Sciatic nerve (tissue), 2 donors: Measurements from ENCODE around the gene KLHDC9. TPM values are rescaled to one million over a fixed set of nuclear protein-coding genes. Genes with fewer than 3 reads are reported as not detected.
A peak's percentile ranks its signal among the peaks of the same experiment; 100 is the strongest.

Experiments
- ATAC-seq: fragments of 200-7000 bp; cut with Tn5 transposase; one replicate; pipeline ENCODE4 v1.9.1; 2020; ENCODE audit warnings: mild to moderate bottlenecking, moderate library complexity
- DNase-seq: peaks from one replicate; pipeline ENCODE4 v3.0.0-alpha.2; 2020; ENCODE audit warnings: low spot score
- intact Hi-C: fragments of 100-400 bp; cut with DNase I; formaldehyde crosslinking; loops from one replicate; pipeline ENCODE4 v1.14.2; 2022
- total RNA-seq: library from RNA; stranded (reverse); fragmentation: NEBNext Ultra II Directional; extraction: Animal tissue kit (Norgen Biotek cat#: 25700); gene quantifications from one replicate; pipeline ENCODE4 v1.2.1, GENCODE V29; 2021
- donor health status: DM: no; HTN: no; CAD: no.
- donor health status: DM: no; HTN: no; CAD: no.

KLHDC9 gene
- total RNA-seq, 1 donor from 2014 or later, result 6.6 TPM

GRCh38 chr1:161121042-161121650, 23.0 kb downstream of the KLHDC9 start:
- intact Hi-C loops, result no loop called here
- no peak for ATAC-seq
- DNase-seq, result no peak

DNA sequence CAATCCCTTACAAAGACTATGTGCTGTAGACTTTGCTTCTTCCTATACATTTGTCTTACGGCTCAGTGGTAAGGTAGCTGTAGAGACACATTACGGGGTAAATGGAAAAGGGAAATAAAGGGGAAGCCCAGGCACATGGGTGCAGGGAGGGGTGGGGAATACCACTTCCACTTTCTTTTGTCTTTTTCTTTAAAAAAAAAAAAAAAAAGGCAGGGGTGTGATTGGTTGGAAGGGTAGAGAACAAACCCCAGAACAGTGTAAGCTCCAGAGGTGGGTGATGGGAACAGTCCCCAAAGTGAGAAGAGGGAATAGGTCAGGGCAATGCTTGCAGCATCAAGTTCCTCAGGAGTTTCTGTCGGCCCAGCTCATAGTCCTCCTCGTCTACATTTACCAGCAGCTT, 23.7 kb downstream of the KLHDC9 start:
- no peak for ATAC-seq
- no peak for DNase-seq
- intact Hi-C loops, result no loop called here

- ATAC-seq (no peak), DNase-seq (no peak)
- intact Hi-C loops, result no loop called here
These were observed 24.8 kb downstream of the KLHDC9 start for GRCh38 chr1:161122967-161123366.

DNA sequence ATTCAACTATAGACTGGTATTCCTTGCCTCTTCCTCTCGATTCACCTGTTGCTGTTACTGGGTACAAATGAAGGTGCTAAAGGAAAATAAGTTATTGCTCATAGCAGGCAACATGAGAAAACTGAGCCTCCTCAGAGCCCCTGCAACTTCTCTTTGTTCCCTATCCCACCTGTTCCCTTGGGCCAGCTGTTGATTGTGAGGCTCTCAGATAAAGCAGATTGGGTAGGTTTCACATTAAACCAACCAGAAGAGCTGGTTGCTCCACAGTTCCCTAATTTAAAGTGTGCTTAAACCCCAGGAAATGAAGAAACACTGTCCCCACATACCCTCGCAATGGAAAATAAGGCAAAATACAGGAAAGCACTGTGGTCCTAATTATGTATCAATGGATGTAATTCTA, 29.5 kb downstream of the KLHDC9 start:
- no peak for ATAC-seq
- no peak for DNase-seq
- intact Hi-C loops, result no loop called here

DNA sequence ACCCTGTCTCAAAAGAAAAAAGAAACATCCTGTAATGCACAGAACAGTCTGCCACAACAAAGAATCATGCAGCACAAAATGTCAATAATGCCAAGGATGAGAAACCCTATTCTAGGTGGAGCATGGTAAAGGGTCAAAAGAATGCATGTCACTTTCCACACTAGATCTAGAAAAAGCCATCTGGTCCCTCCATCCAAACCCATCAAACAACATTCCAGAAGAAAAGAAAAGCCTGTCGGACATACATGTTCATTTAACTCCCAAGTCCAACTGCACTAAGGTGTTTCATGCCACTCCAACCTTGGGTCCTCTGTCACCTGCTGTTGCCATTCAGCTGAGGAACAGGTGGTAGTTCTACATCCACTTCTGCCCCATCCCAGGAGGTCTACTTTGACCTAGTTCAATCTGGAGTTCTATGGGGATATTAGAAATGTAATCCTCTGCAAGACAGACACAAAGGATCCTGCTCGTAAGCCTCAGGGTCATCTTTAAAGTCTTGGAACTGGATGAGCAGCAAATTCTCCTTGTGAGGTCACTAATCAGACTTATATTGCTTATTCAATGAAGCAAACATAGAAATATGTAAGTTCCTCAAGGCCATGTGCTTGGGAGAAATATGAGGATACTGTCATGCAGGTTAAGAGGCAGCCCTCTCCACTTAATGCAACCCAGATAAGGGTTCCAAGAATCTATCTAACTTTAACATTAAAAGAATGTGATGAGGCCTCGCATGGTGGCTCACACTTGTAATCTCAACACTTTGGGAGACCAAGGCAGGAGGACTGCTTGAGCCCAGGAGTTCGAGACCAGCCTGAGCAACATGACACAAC, 30.6 kb downstream of the KLHDC9 start:
- DNase-seq (no peak), ATAC-seq (no peak)
- intact Hi-C loops, result no loop called here

DNA sequence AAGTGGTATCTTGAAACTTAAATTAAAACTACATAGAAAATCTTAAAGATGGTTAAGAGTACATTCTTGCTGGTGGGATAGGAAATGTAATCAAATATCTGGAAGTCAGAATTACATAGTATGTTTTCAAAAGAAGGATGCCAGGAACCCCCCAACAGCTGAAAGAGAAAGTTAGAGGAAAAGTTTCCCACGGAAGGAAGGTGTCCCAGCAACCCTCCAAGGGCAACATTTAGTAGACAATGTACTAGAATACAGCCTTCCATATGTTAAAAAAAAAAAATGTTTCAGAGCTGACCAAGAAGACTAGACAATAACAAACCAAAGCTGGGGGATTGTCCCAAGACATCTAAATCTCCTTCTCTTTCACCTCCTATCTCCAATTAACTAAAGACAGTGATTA, 32.1 kb downstream of the KLHDC9 start:
- intact Hi-C loops, result no loop called here
- ATAC-seq (no peak), DNase-seq (no peak)

- ATAC-seq (peak; percentile 49), DNase-seq (no peak)
- intact Hi-C loops, result no loop called here
These were observed 33.6 kb downstream of the KLHDC9 start for GRCh38 chr1:161131523-161132409.

- DNase-seq, result peak; percentile 94
- peak; percentile 96 for ATAC-seq
- intact Hi-C loops, result no loop called here
These were observed 34.5 kb downstream of the KLHDC9 start, which contains the start of gene DEDD for GRCh38 chr1:161132410-161133219. TSS of gene DEDD (minus strand) at chr1:161132667. CDS start at chr1:161124462, 8,205 bp downstream.

DNA sequence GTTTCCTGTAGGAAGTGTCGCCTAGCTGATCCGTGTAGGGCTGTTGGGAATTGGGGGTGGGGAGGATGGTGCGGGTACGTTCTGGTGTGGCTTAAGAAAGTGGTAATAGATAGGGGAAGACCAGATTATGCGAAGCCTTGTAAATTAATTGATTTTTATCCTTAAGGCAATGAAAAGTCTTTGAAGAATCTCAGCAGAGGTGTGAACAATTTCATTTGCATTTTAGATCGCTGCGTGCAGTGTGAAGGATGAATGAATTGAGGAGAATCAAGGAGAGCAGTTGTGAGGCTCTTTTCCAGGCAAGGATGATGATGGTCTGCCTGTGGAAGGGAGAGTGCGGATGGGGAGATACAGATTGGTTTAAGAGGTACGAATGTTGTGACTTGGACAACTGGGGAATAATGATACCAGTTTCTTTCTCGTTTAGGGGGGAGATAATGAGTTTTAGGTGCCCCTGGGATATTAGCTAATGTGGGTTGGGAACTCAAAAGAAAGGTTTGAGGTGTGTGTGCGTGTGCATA, 35.1 kb downstream of the KLHDC9 start:
- ATAC-seq, result no peak
- DNase-seq, result no peak
- intact Hi-C loops, result no loop called here

- ATAC-seq, result no peak
- intact Hi-C loops, result no loop called here
These were observed 39.7 kb downstream of the KLHDC9 start for GRCh38 chr1:161137881-161138280.

GRCh38 chr1:161138431-161138830, 40.3 kb downstream of the KLHDC9 start:
- intact Hi-C loops, result no loop called here
- DNase-seq, result no peak

More at GRCh38 chr1:161137881-161138280, 39.7 kb downstream of the KLHDC9 start:
- no peak for DNase-seq

DNA sequence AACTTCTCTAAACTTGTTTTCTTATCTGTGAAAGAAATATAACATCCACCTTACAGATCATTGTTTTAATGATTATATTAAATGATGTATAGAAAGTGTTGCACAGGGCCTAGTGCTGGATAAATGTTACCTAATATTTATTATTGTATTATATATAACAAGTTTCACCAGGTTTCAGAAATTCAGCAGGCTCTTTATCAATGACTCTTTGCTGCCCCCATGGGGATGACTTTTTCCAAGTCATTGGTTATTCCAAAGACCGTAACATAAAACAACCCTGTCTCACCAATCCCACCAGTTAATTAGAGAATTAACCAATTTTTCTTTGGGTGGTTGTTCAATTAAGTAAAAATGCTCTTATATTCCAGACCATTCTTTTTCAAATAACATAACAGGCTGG, 41.6 kb downstream of the KLHDC9 start:
- intact Hi-C loops, result no loop called here
- DNase-seq (no peak), ATAC-seq (no peak)

More at GRCh38 chr1:161138431-161138830, 40.3 kb downstream of the KLHDC9 start:
- ATAC-seq, result no peak

DNA sequence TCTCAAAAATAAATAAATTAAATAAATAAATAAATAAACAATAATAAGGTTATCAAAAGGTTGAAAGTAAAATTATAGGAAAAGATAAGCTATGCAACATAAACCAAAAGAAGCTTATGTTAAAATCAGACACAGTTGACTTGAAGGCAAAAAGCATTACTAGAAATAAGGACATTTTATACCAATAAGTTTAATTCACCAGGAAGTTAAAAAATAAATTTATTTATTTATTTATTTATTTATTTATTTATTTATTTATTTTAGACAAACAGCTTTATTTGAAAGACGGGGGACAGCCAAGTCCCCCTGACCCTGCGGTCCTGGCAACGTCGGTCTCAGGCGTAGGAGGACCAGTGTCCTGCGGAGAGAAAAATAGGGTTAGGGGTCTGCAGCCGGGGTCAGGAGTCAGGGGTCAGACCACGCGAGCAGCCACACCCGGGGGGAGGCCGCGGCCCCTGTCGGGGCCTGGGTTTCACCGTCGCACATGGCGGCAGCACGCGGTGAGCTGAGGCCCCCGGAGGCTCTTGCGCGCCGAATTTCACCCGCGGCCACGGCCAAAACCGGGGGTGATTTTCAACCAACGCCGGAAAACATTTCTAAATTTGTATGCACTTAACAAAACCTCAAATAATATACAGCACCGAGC, 42.7 kb downstream of the KLHDC9 start:
- DNase-seq (no peak), ATAC-seq (no peak)
- intact Hi-C loops, result no loop called here

DNA sequence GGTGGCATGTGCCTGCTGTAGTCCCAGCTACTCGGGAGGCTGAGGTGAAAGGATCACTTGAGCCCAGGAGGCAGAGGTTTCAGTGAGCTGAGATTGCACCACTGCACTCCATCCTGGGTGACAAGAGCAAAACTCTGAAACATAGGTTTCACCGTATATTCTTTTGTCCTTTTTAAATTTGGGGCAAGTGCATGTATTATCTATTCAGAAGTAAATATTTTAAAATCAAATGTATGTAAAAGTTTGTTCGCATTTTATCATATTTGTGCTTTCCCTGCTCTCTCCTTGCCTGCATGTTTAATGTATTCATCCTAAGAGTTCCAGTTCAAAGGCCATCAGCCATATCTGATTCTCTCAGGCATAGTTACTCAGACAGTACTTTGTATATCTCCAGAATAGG, 47.7 kb downstream of the KLHDC9 start:
- intact Hi-C loops, result no loop called here
- ATAC-seq, result no peak
- no peak for DNase-seq
